Uterus (tissue), 2 donors: ENCODE data around the gene LZTS3.

ENCODE experiments used
- CTCF ChIP-seq, 4 experiments: fragments of 200-600 bp in 2 of 4; fragments of 450-650 bp in 2 of 4; sonication (generic) in 2 of 4; IDR thresholded peaks; one replicate each; pipeline ENCODE4 v1.5.1; 2016 to 2019; ENCODE audit warnings: antibody characterized with exemption in 4 of 4, mild to moderate bottlenecking in 2 of 4, moderate library complexity in 1 of 4
- POLR2A ChIP-seq, 2 donors: fragments of 450-650 bp; IDR thresholded peaks; one replicate each; pipeline ENCODE4 v1.6.1; 2016; ENCODE audit warnings: antibody characterized with exemption in 2 of 2, mild to moderate bottlenecking in 1 of 2, moderate library complexity in 1 of 2

GRCh38 chr20:3192226-3193015 lies 19.1 kb upstream of the LZTS3 start:
- TF ChIP-seq CTCF (IDR thresholded peaks at IDR 0.05) (no peak), POLR2A (IDR thresholded peaks at IDR 0.05) (no peak)
